Right forelimb (tissue), 1 donor: ENCODE data around the gene OR2F2.

ENCODE experiments used
- DNase-seq: peaks from one replicate; pipeline ENCODE4 v3.0.0-alpha.2; 2018

The OR2F2 gene

GRCh38 chr7:143979998-143980397, 45.0 kb downstream of the OR2F2 start:
- no peak for DNase-seq

- DNase-seq: no peak
Observed at GRCh38 chr7:143980746-143981510, 45.9 kb downstream of the OR2F2 start.

- DNase-seq: no peak
Observed at GRCh38 chr7:143983960-143984359, 48.9 kb downstream of the OR2F2 start.
